IMR-90 (cell line): ENCODE data around the gene XPC. TPM values are rescaled to one million over a fixed set of nuclear protein-coding genes. Genes with fewer than 3 reads are reported as not detected.

Source experiments
- ATAC-seq: fragments of 200-7000 bp; cut with Tn5 transposase; 2 replicates; pipeline ENCODE4 v1.9.1; 2020; ENCODE audit warnings: low read depth, mild to moderate bottlenecking, moderate library complexity
- BruUV-seq: library from RNA; stranded (reverse); fragments of 400-500 nt; replicated peaks from 2 replicates; lab custom pipeline; 2021; lab: Mats Ljungman, UMichigan
- CTCF ChIA-PET: fragments of 300-600 bp; formaldehyde crosslinking; extraction: SDS; loops from one replicate; lab custom pipeline; 2021; ENCODE audit warnings: antibody characterized with exemption; lab: Yijun Ruan, JAX
- POLR2A ChIA-PET: fragments of 300-600 bp; sonication (Branson Sonifier 250); formaldehyde crosslinking; loops from one replicate; lab custom pipeline; 2022; ENCODE audit warnings: antibody characterized with exemption; ENCODE audit not compliant: unreplicated experiment; lab: Charles Lee
- DNase-seq: peaks from one replicate; pipeline ENCODE4 v3.0.0; 2013
- H2AFZ ChIP-seq: replicated peaks from 2 replicates; pipeline ENCODE3; 2013; ENCODE audit warnings: low read length, mild to moderate bottlenecking; ENCODE audit not compliant: poor library complexity
- H2AK5ac ChIP-seq: 2 replicates; pipeline ENCODE4 v1.6.1; 2013; ENCODE audit warnings: low read depth, low read length, inconsistent platforms
- H2AK9ac ChIP-seq: replicated peaks from 2 replicates; pipeline ENCODE3; 2013; ENCODE audit warnings: mild to moderate bottlenecking, low read depth, low read length, moderate library complexity; ENCODE audit not compliant: poor library complexity
- H2BK120ac ChIP-seq: 2 replicates; pipeline ENCODE4 v1.6.1; 2013; ENCODE audit warnings: low read depth, low read length, inconsistent platforms
- H2BK15ac ChIP-seq: 3 replicates; pipeline ENCODE4 v1.6.1; 2013; ENCODE audit warnings: low read depth, low read length, inconsistent platforms
- H2BK20ac ChIP-seq: 2 replicates; pipeline ENCODE4 v1.6.1; 2013; ENCODE audit warnings: low read depth, mild to moderate bottlenecking, inconsistent platforms, low read length, moderate library complexity
- H2BK5ac ChIP-seq: 2 replicates; pipeline ENCODE4 v1.6.1; 2013; ENCODE audit warnings: mild to moderate bottlenecking, low read depth, low read length, inconsistent platforms; ENCODE audit not compliant: poor library complexity, severe bottlenecking
- H3K14ac ChIP-seq: replicated peaks from 2 replicates; pipeline ENCODE4 v1.6.1; 2013; ENCODE audit warnings: low read depth, low read length, inconsistent platforms
- H3K18ac ChIP-seq: 2 replicates; pipeline ENCODE4 v1.6.1; 2013; ENCODE audit warnings: low read depth, low read length, control low read depth
- H3K23ac ChIP-seq: 2 replicates; pipeline ENCODE4 v1.6.1; 2013; ENCODE audit warnings: low read depth, low read length, inconsistent platforms
- H3K27ac ChIP-seq: 2 replicates; pipeline ENCODE4 v1.5.1; 2013; ENCODE audit warnings: mild to moderate bottlenecking, control low read depth, low read length; ENCODE audit not compliant: insufficient read depth
- H3K27me3 ChIP-seq: 2 replicates; pipeline ENCODE4 v1.6.1; 2013; ENCODE audit warnings: low read length; ENCODE audit not compliant: control insufficient read depth, insufficient read depth
- H3K36me3 ChIP-seq: 2 replicates; pipeline ENCODE4 v1.6.1; 2013; ENCODE audit warnings: low read length, mixed read lengths; ENCODE audit not compliant: control insufficient read depth, insufficient read depth
- H3K4ac ChIP-seq: 2 replicates; pipeline ENCODE4 v1.6.1; 2013; ENCODE audit warnings: low read depth, low read length, inconsistent platforms
- H3K4me1 ChIP-seq: 2 replicates; pipeline ENCODE4 v1.6.1; 2013; ENCODE audit warnings: low read length, mixed read lengths; ENCODE audit not compliant: control insufficient read depth, insufficient read depth
- H3K4me2 ChIP-seq: 2 replicates; pipeline ENCODE4 v1.6.1; 2013; ENCODE audit warnings: low read depth, mild to moderate bottlenecking, control low read depth, low read length, moderate library complexity
- H3K4me3 ChIP-seq: 2 replicates; pipeline ENCODE4 v1.5.1; 2013; ENCODE audit warnings: low read depth, mild to moderate bottlenecking, control low read depth, low read length, moderate library complexity; ENCODE audit not compliant: insufficient read depth
- H3K56ac ChIP-seq: 2 replicates; pipeline ENCODE4 v1.6.1; 2013; ENCODE audit warnings: low read length, inconsistent platforms; ENCODE audit not compliant: insufficient read depth; ENCODE audit errors: extremely low read depth
- H3K79me1 ChIP-seq, 2 experiments: 2 replicates each; pipeline ENCODE4 v1.6.1; 2013; ENCODE audit warnings: low read length in 2 of 2, inconsistent platforms in 1 of 2, low read depth in 1 of 2
- H3K9ac ChIP-seq: 2 replicates; pipeline ENCODE4 v1.6.1; 2013; ENCODE audit warnings: low read depth, low read length, control low read depth
- H3K9me1 ChIP-seq: 2 replicates; pipeline ENCODE4 v1.6.1; 2013; ENCODE audit warnings: low read length, inconsistent platforms; ENCODE audit not compliant: insufficient read depth
- H3K9me3 ChIP-seq: 2 replicates; pipeline ENCODE4 v1.6.1; 2013; ENCODE audit warnings: low read length; ENCODE audit not compliant: control insufficient read depth, insufficient read depth
- H4K20me1 ChIP-seq: 2 replicates; pipeline ENCODE4 v1.6.1; 2013; ENCODE audit warnings: low read length, inconsistent platforms; ENCODE audit not compliant: insufficient read depth
- H4K5ac ChIP-seq: 2 replicates; pipeline ENCODE4 v1.6.1; 2013; ENCODE audit warnings: mild to moderate bottlenecking, low read depth, low read length, control low read depth
- H4K8ac ChIP-seq, 2 experiments: 2 replicates each; pipeline ENCODE4 v1.6.1; 2013; ENCODE audit warnings: low read depth in 2 of 2, low read length in 2 of 2, control low read depth in 1 of 2, inconsistent platforms in 1 of 2
- H4K91ac ChIP-seq: 2 replicates; pipeline ENCODE4 v1.6.1; 2013; ENCODE audit warnings: low read depth, low read length, inconsistent platforms; ENCODE audit not compliant: insufficient read depth
- CTCF ChIP-seq: conservative IDR thresholded peaks from 2 replicates; pipeline ENCODE4 v1.5.1; 2012; ENCODE audit warnings: mild to moderate bottlenecking, low read depth, low read length, improper control_type of control experiment
- ELK1 ChIP-seq: fragments of 150-350 bp; IDR thresholded peaks from 2 replicates; pipeline ENCODE4 v1.6.1; 2016; ENCODE audit warnings: low read depth, mild to moderate bottlenecking, low read length, moderate library complexity, borderline replicate concordance
- MAZ ChIP-seq: IDR thresholded peaks from 2 replicates; pipeline ENCODE4 v1.6.1; 2012; ENCODE audit warnings: low read depth, mild to moderate bottlenecking, low read length, improper control_type of control experiment, moderate library complexity, borderline replicate concordance
- POLR2A ChIP-seq: IDR thresholded peaks from 2 replicates; pipeline ENCODE4 v1.6.1; 2012; ENCODE audit warnings: mild to moderate bottlenecking, low read depth, low read length
- RCOR1 ChIP-seq: IDR thresholded peaks from 2 replicates; pipeline ENCODE4 v1.6.1; 2012; ENCODE audit warnings: mild to moderate bottlenecking, low read length, improper control_type of control experiment; ENCODE audit not compliant: insufficient replicate concordance
- WGBS, 2 experiments: methylation state at CpG; one replicate each; pipeline versions ENCODE4 v1.1.5 to v1.1.7; 2013; ENCODE audit warnings: missing lambda C conversion rate in 2 of 2; ENCODE audit not compliant: insufficient read length in 1 of 2; ENCODE audit errors: extremely low coverage in 2 of 2; 5-methylcytosine and 5-hydroxymethylcytosine counted together
- dilution Hi-C: fragments of 300-500 bp; cut with HindIII; formaldehyde crosslinking; loops from one replicate; pipeline ENCODE4 v1.14.3; 2018; ENCODE audit warnings: low sequenced_read_pairs; ENCODE audit not compliant: unreplicated experiment
- in situ Hi-C: fragments of 300-500 bp; cut with MboI; formaldehyde crosslinking; loops from 3 replicates; pipeline ENCODE4 v1.14.3; 2019; ENCODE audit warnings: low sequenced_read_pairs, inconsistent platforms, mixed read lengths
- intact Hi-C: fragments of 100-400 bp; cut with micrococcal nuclease; formaldehyde crosslinking; loops from 2 replicates; pipeline ENCODE4 v1.10.0; 2022
- polyA plus RNA-seq, 3 experiments: library from polyadenylated mRNA; depleted of rRNA; stranded (reverse); fragments of >200 nt; gene quantifications; 2 replicates each; pipeline ENCODE4 v1.2.3, GENCODE V29; 2012; ENCODE audit warnings: low replicate concordance in 1 of 3
- total RNA-seq: library from RNA; depleted of rRNA; stranded (reverse); fragments of >200 nt; gene quantifications from 2 replicates; pipeline ENCODE4 v1.2.3, GENCODE V29; 2012
- TF ChIP-seq, protein P1 (sequence below): fragments of 150-350 bp; IDR thresholded peaks from 2 replicates; pipeline ENCODE4 v1.6.1; 2017; ENCODE audit warnings: mild to moderate bottlenecking, antibody characterized with exemption, low read length, low read depth

The XPC gene
- total and polyA plus RNA-seq, 2 of the 4 experiments (the other 2 are of a cell fraction): 30.9 to 48.8 TPM

- H2BK20ac ChIP-seq: no peak overlapping the region
- H3K23ac ChIP-seq: no peak overlapping the region
- no TSS peak for BruUV-seq
- H3K18ac ChIP-seq: no peak overlapping the region
- H2BK15ac ChIP-seq: no peak overlapping the region
- no peak overlapping the region for H3K9ac ChIP-seq
- peaks cover 36 to 51% of the 10 kb centered on the region in 2 experiments for H3K79me1 ChIP-seq
- no peak overlapping the region for H3K4ac ChIP-seq
- dilution Hi-C loops (no loop called here), intact Hi-C loops (loop anchor here (5.0 kb wide), 1 partner anchor 465 kb away; no protein-coding TSS in a partner anchor), in situ Hi-C loops (loop anchor here (25.0 kb wide), 2 partner anchors 235 to 635 kb away; partner anchors contain the start of genes HDAC11 and WNT7A)
- H3K36me3 ChIP-seq: peaks cover 3% of the 10 kb centered on the region
- no peak overlapping the region for H2AK5ac ChIP-seq
- no peak overlapping the region for H2BK120ac ChIP-seq
- ChIA-PET POLR2A (no interaction called here), CTCF (no interaction called here)
- H3K4me3 ChIP-seq: no peak overlapping the region
- peaks cover 15% of the 10 kb centered on the region for H4K20me1 ChIP-seq
- no peaks in the 10 kb centered on the region for H3K9me3 ChIP-seq
- DNase-seq: no peak
- no peak overlapping the region for H2AK9ac ChIP-seq
- H2BK5ac ChIP-seq: no peak overlapping the region
- no peak overlapping the region for H3K4me2 ChIP-seq
- no peak for ATAC-seq
- no peak overlapping the region for H4K91ac ChIP-seq
- H3K27me3 ChIP-seq: no peaks in the 10 kb centered on the region
- H4K5ac ChIP-seq: no peak overlapping the region
- H3K4me1 ChIP-seq: peaks cover 21% of the 10 kb centered on the region
- no peak for TF ChIP-seq POLR2A
- TF ChIP-seq CTCF: no peak
- TF ChIP-seq, protein P1, sequence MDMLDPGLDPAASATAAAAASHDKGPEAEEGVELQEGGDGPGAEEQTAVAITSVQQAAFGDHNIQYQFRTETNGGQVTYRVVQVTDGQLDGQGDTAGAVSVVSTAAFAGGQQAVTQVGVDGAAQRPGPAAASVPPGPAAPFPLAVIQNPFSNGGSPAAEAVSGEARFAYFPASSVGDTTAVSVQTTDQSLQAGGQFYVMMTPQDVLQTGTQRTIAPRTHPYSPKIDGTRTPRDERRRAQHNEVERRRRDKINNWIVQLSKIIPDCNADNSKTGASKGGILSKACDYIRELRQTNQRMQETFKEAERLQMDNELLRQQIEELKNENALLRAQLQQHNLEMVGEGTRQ: no peak
- no peak for TF ChIP-seq ELK1
- TF ChIP-seq RCOR1: no peak
- TF ChIP-seq MAZ: no peak
- peaks cover 22% of the 10 kb centered on the region for H3K9me1 ChIP-seq
- 83% methylated on average over 1 of the region's 3 CpGs; no CpG with 5 or more reads in 1 of the 2 experiments for WGBS, 2 experiments
- no peak overlapping the region for H4K8ac ChIP-seq
- no peak overlapping the region for H2AFZ ChIP-seq
- no peak overlapping the region for H3K27ac ChIP-seq
- no peak overlapping the region for H3K14ac ChIP-seq
- H3K56ac ChIP-seq: no peak overlapping the region
These were observed 56.1 kb downstream of the XPC start for GRCh38 chr3:14122301-14122700.
